K562 (cell line): ENCODE measurements around the gene PRKAR1B. TPM values are rescaled to one million over a fixed set of nuclear protein-coding genes. Genes with fewer than 3 reads are reported as not detected.

Source experiments
- BRCA1 ChIP-seq, 2 experiments: fragments of 450-650 bp in 1 of 2; sonication (generic) in 1 of 2; formaldehyde crosslinking in 1 of 2; IDR thresholded peaks; 2 replicates each; pipeline versions ENCODE4 v1.5.0 to v1.6.1; 2017 to 2020; ENCODE audit warnings: mild to moderate bottlenecking in 1 of 2, missing genetic modification reagents in 1 of 2
- DPF2 ChIP-seq: fragments of 450-650 bp; IDR thresholded peaks from 2 replicates; pipeline ENCODE4 v1.6.1; 2016
- EHMT2 ChIP-seq: fragments of 450-650 bp; IDR thresholded peaks from 2 replicates; pipeline ENCODE4 v1.6.1; 2018; ENCODE audit warnings: antibody characterized with exemption
- GABPB2 ChIP-seq: fragments of 250-450 bp; sonication (Bioruptor Pico); conservative IDR thresholded peaks from 2 replicates; pipeline ENCODE4 v1.5.1; 2021; ENCODE audit warnings: mild to moderate bottlenecking
- KHSRP ChIP-seq: fragments of 450-650 bp; IDR thresholded peaks from 2 replicates; pipeline ENCODE4 v1.6.1; 2017
- PHB ChIP-seq: fragments of 250-450 bp; sonication (Bioruptor Pico); IDR thresholded peaks from 2 replicates; pipeline ENCODE4 v1.5.0; 2021
- POLR3A ChIP-seq: IDR thresholded peaks from 2 replicates; pipeline ENCODE4 v1.6.1; 2011; ENCODE audit warnings: borderline replicate concordance, mild to moderate bottlenecking, moderate library complexity; ENCODE audit not compliant: insufficient read length, insufficient read depth; ENCODE audit errors: extremely low read depth
- TCF3 ChIP-seq: sonication (generic); formaldehyde crosslinking; IDR thresholded peaks from 2 replicates; pipeline ENCODE4 v1.4.0; 2020; ENCODE audit warnings: mild to moderate bottlenecking, missing genetic modification reagents
- U2AF1 ChIP-seq: fragments of 200-400 bp; formaldehyde crosslinking; optimal IDR thresholded peaks from 2 replicates; pipeline ENCODE3; 2017; ENCODE audit warnings: mild to moderate bottlenecking, low read depth, low read length, moderate library complexity
- ZSCAN29 ChIP-seq: fragments of 450-650 bp; IDR thresholded peaks from 2 replicates; pipeline ENCODE4 v1.6.1; 2017
- polyA plus RNA-seq, 8 experiments: library from polyadenylated mRNA; depleted of rRNA in 4 of 8; stranded (reverse) in 5 of 8; unstranded in 3 of 8; fragments of >200 nt; fragmentation: Nextera tagmentation in 2 of 8; fragmentation: Illumina TruSeq in 1 of 8; extraction: Ambion mirVana in 2 of 8; extraction: Trizol in 1 of 8; gene quantifications; 2 replicates each; pipeline versions ENCODE4 v1.2.1 to v1.2.3, GENCODE V29; 2011 to 2014; ENCODE audit warnings: inconsistent platforms in 1 of 8, missing spikeins in 1 of 8
- total RNA-seq, 7 experiments: library from RNA; depleted of rRNA in 6 of 7; stranded (reverse); fragments of >200 nt in 6 of 7; fragmentation: Illumina TruSeq in 2 of 7; extraction: Trizol in 2 of 7; gene quantifications; 2 replicates each; pipeline versions ENCODE4 v1.2.1 to v1.2.3, GENCODE V29; 2011 to 2021; ENCODE audit warnings: low replicate concordance in 1 of 7
- TF ChIP-seq, protein P1 (sequence below): fragments of 450-650 bp; IDR thresholded peaks from 2 replicates; pipeline ENCODE4 v1.7.1; 2018; ENCODE audit warnings: mild to moderate bottlenecking, low read depth; ENCODE audit not compliant: partially characterized antibody
- TF ChIP-seq, protein P2 (sequence below): fragments of 450-650 bp; formaldehyde crosslinking; IDR thresholded peaks from 2 replicates; pipeline ENCODE4 v1.4.0; 2020; ENCODE audit warnings: mild to moderate bottlenecking, moderate library complexity
- TF ChIP-seq, protein P3 (sequence below): IDR thresholded peaks from 2 replicates; pipeline ENCODE4 v1.6.1; 2011; ENCODE audit not compliant: insufficient read length; ENCODE audit errors: extremely low read depth
- TF ChIP-seq, protein P4 (sequence below), 2 experiments: IDR thresholded peaks; 2 replicates each; pipeline ENCODE4 v1.6.1; 2011; ENCODE audit warnings: borderline replicate concordance in 1 of 2, control low read depth in 1 of 2, low read depth in 1 of 2, low read length in 1 of 2, mild to moderate bottlenecking in 1 of 2, mixed read lengths in 1 of 2, moderate library complexity in 1 of 2; ENCODE audit not compliant: insufficient read depth in 1 of 2, insufficient read length in 1 of 2, poor library complexity in 1 of 2, severe bottlenecking in 1 of 2; ENCODE audit errors: extremely low read depth in 1 of 2

The PRKAR1B gene
- total and polyA plus RNA-seq, 9 of the 15 experiments (the other 6 are each of a cell fraction or from before 2014, with no cell fraction given), result 0.99 to 30.5 (median 12.7) TPM

DNA sequence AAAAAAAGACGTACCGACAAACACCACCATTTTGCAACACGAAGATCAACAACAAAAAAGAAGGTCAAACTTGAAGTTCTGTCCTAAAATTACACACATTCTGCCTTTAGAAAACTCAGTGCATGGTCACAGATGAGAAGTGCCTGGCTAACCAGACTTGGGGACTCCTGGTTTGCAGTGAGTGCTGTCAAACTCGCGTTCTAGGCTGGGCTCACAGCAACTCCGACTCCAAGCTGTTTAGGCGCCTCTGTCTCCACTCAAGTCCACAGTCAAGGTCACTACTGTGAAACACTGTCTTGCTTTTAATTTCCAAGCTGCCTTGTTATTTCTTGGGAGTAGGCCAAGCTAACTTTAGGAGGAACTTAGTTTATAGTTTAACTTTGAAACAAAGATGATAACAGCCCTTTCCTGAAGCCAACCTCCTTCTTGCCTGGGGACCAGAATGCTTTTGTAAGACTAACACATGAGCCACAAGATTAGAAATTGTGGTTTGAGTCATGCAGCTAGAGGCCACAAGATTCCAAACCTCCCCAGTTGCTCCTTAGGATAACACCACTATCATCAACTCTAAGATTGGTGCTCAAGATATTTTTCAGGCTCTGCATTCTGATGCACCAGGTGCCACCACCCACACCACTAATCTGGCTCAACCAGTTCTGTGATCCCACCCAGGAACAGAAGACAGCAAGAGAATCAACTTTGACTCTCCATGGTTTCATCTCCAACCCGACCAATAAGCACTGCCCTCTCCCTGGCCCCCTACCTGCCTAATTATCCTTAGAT is 1.7 kb downstream of the PRKAR1B start (continued):
- TF ChIP-seq BRCA1 (IDR thresholded peaks at IDR 0.05) (no peak), BRCA1 (CRISPR knock-in tag; IDR thresholded peaks at IDR 0.05) (no peak), DPF2 (peak; percentile 91), ZSCAN29 (no peak), POLR3A (no peak), KHSRP (peak; percentile 58; the same call in 1 of the 2 replicates), U2AF1 (no peak), PHB (CRISPR knock-in tag) (no peak), GABPB2 (CRISPR knock-in tag) (no peak), TCF3 (CRISPR knock-in tag) (peak; percentile 97), EHMT2 (peak; percentile 8; the same call in 1 of the 2 replicates)
- TF ChIP-seq, protein P1, sequence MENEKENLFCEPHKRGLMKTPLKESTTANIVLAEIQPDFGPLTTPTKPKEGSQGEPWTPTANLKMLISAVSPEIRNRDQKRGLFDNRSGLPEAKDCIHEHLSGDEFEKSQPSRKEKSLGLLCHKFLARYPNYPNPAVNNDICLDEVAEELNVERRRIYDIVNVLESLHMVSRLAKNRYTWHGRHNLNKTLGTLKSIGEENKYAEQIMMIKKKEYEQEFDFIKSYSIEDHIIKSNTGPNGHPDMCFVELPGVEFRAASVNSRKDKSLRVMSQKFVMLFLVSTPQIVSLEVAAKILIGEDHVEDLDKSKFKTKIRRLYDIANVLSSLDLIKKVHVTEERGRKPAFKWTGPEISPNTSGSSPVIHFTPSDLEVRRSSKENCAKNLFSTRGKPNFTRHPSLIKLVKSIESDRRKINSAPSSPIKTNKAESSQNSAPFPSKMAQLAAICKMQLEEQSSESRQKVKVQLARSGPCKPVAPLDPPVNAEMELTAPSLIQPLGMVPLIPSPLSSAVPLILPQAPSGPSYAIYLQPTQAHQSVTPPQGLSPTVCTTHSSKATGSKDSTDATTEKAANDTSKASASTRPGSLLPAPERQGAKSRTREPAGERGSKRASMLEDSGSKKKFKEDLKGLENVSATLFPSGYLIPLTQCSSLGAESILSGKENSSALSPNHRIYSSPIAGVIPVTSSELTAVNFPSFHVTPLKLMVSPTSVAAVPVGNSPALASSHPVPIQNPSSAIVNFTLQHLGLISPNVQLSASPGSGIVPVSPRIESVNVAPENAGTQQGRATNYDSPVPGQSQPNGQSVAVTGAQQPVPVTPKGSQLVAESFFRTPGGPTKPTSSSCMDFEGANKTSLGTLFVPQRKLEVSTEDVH, result no peak
- TF ChIP-seq, protein P2, sequence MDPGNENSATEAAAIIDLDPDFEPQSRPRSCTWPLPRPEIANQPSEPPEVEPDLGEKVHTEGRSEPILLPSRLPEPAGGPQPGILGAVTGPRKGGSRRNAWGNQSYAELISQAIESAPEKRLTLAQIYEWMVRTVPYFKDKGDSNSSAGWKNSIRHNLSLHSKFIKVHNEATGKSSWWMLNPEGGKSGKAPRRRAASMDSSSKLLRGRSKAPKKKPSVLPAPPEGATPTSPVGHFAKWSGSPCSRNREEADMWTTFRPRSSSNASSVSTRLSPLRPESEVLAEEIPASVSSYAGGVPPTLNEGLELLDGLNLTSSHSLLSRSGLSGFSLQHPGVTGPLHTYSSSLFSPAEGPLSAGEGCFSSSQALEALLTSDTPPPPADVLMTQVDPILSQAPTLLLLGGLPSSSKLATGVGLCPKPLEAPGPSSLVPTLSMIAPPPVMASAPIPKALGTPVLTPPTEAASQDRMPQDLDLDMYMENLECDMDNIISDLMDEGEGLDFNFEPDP (CRISPR knock-in tag), result no peak
- TF ChIP-seq, protein P3, sequence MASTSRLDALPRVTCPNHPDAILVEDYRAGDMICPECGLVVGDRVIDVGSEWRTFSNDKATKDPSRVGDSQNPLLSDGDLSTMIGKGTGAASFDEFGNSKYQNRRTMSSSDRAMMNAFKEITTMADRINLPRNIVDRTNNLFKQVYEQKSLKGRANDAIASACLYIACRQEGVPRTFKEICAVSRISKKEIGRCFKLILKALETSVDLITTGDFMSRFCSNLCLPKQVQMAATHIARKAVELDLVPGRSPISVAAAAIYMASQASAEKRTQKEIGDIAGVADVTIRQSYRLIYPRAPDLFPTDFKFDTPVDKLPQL, result no peak
- TF ChIP-seq, protein P4, sequence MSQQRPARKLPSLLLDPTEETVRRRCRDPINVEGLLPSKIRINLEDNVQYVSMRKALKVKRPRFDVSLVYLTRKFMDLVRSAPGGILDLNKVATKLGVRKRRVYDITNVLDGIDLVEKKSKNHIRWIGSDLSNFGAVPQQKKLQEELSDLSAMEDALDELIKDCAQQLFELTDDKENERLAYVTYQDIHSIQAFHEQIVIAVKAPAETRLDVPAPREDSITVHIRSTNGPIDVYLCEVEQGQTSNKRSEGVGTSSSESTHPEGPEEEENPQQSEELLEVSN (IDR thresholded peaks at IDR 0.05; ENCODE audit: borderline replicate concordance in 1 of 2, extremely low read depth in 1 of 2, insufficient read depth in 1 of 2, insufficient read length in 1 of 2, low read depth in 1 of 2, low read length in 1 of 2, poor library complexity in 1 of 2, severe bottlenecking in 1 of 2), result peak in 1 of 2 experiments; percentile 22
